Breast epithelium (tissue), 4 donors: Measurements from ENCODE around the gene OR8G5. TPM values are rescaled to one million over a fixed set of nuclear protein-coding genes. Genes with fewer than 3 reads are reported as not detected.
"Not testable (repeated sequence)": the region's sequence is repeated elsewhere in the genome, so short reads cannot be mapped to it uniquely, and the experiment has no call there.

Source experiments
- DNase-seq, 2 donors: peaks; one replicate each; pipeline ENCODE4 v3.0.0-alpha.2; 2019; ENCODE audit warnings: low spot score in 2 of 2
- H3K27ac ChIP-seq, 2 donors: fragments of 200-600 bp; sonication (generic) in 1 of 2; one replicate each; pipeline ENCODE4 v1.5.1; 2016 to 2019; ENCODE audit warnings: mild to moderate bottlenecking in 1 of 2
- H3K27me3 ChIP-seq, 2 donors: fragments of 200-600 bp; sonication (generic) in 1 of 2; one replicate each; pipeline versions ENCODE4 v1.5.1 to v1.6.0; 2017 to 2019; ENCODE audit warnings: control low read depth in 1 of 2, mild to moderate bottlenecking in 1 of 2
- H3K36me3 ChIP-seq: fragments of 200-600 bp; one replicate; pipeline ENCODE4 v1.5.1; 2019
- H3K4me1 ChIP-seq, 2 donors: fragments of 200-600 bp; sonication (generic); one replicate each; pipeline ENCODE4 v1.5.1; 2016 to 2019; ENCODE audit warnings: control low read depth in 1 of 2
- H3K4me3 ChIP-seq, 3 donors: fragments of 200-600 bp; sonication (generic); 1 replicate in 2 of 3; 2 replicates in 1 of 3; pipeline ENCODE4 v1.5.1; 2016 to 2019; ENCODE audit warnings: mild to moderate bottlenecking in 3 of 3, moderate library complexity in 2 of 3
- H3K9me3 ChIP-seq, 2 donors: fragments of 200-600 bp; sonication (generic) in 1 of 2; one replicate each; pipeline ENCODE4 v1.5.1; 2016 to 2019; ENCODE audit warnings: control low read depth in 1 of 2
- CTCF ChIP-seq, 3 donors: fragments of 450-650 bp; IDR thresholded peaks; one replicate each; pipeline ENCODE4 v1.5.1; 2016 to 2017; ENCODE audit warnings: antibody characterized with exemption in 3 of 3, mild to moderate bottlenecking in 3 of 3, moderate library complexity in 3 of 3
- POLR2A ChIP-seq: fragments of 450-650 bp; IDR thresholded peaks from one replicate; pipeline ENCODE4 v1.6.1; 2016; ENCODE audit warnings: antibody characterized with exemption, mild to moderate bottlenecking, moderate library complexity
- POLR2AphosphoS5 ChIP-seq, 3 donors: sonication (generic); formaldehyde crosslinking; IDR thresholded peaks; one replicate each; pipeline ENCODE4 v1.6.1; 2017; ENCODE audit warnings: antibody characterized with exemption in 3 of 3
- intact Hi-C: fragments of 100-400 bp; cut with DNase I; formaldehyde crosslinking; loops from one replicate; pipeline ENCODE4 v1.15.1; 2023; ENCODE audit warnings: low total_unique reads
- total RNA-seq, 3 donors: library from RNA; depleted of rRNA; stranded (reverse); fragments of >200 nt; gene quantifications; one replicate each; pipeline ENCODE4 v1.1.0, GENCODE V29; 2016

Gene OR8G5
- total RNA-seq, 3 donors from 2014 or later = not detected

DNA sequence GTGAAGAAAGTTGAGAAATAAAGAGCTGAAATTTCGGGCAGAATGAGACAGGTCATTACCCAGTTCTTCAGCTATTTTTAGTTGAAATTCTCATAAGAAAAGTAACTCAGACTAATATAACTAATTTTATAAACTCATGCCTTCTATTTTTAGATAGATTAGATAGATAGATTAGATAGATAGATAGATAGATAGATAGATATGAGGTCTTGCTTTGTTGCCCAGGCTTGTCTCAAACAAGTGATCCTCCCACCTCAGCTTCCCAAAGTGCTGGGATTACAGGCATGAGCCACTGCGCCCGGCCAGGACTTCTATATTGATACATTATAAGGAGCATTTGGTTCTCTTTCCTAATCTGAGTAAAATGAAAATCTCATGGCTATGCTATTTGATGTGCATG is 42.1 kb upstream of the OR8G5 start:
- TF ChIP-seq POLR2AphosphoS5 (IDR thresholded peaks at IDR 0.05) (no peak), POLR2A (no peak), CTCF (IDR thresholded peaks at IDR 0.05) (no peak)
- no peak overlapping the region for H3K27ac ChIP-seq
- H3K4me3 ChIP-seq = no peak overlapping the region

DNA sequence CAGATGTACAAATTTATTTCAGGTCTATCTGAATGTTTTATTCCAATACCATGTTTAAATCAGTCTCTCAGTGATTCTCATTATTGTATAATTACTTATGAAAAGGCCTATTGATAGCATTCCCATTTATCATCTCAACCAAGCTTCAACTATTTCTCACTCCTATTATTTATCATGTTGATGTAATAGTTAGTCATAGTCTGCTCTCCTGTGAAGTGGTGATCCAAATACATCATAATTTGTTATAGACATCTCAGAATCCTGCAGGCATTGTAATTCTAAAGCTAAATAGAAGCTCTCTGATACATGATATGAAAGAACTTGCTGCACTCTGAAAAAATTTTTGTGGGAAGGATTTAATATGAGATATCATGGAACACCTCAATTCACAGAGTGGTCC is 37.0 kb upstream of the OR8G5 start:
- Histone ChIP-seq H3K36me3 (no peaks in the 10 kb centered on the region), H3K4me1 (no peaks in the 10 kb centered on the region)
- intact Hi-C loops = no loop called here

More for the DNA sequence above, 42.1 kb upstream of the OR8G5 start:
- no peak for DNase-seq
- H3K4me1 ChIP-seq = no peaks in the 10 kb centered on the region
- no peaks in the 10 kb centered on the region for H3K9me3 ChIP-seq
- no peaks in the 10 kb centered on the region for H3K27me3 ChIP-seq
- H3K36me3 ChIP-seq = no peaks in the 10 kb centered on the region
- intact Hi-C loops = no loop called here

GRCh38 chr11:124222407-124222806 is 33.8 kb upstream of the OR8G5 start:
- no peaks in the 10 kb centered on the region for H3K27me3 ChIP-seq
- no peaks in the 10 kb centered on the region for H3K4me1 ChIP-seq
- H3K9me3 ChIP-seq = no peaks in the 10 kb centered on the region
- no peak for TF ChIP-seq CTCF (IDR thresholded peaks at IDR 0.05)
- TF ChIP-seq POLR2AphosphoS5 (IDR thresholded peaks at IDR 0.05) = no peak
- TF ChIP-seq POLR2A = no peak
- no peak for DNase-seq
- no peaks in the 10 kb centered on the region for H3K36me3 ChIP-seq
- H3K27ac ChIP-seq = no peak overlapping the region
- intact Hi-C loops = no loop called here
- H3K4me3 ChIP-seq = no peak overlapping the region

More for the DNA sequence above, 37.0 kb upstream of the OR8G5 start:
- Histone ChIP-seq H3K9me3 (no peaks in the 10 kb centered on the region), H3K27me3 (no peaks in the 10 kb centered on the region), H3K27ac (no peak overlapping the region), H3K4me3 (no peak overlapping the region)
- TF ChIP-seq POLR2AphosphoS5 (IDR thresholded peaks at IDR 0.05) = no peak
- TF ChIP-seq CTCF (IDR thresholded peaks at IDR 0.05) = no peak
- no peak for TF ChIP-seq POLR2A
- DNase-seq = no peak

GRCh38 chr11:124224618-124225423 is 31.4 kb upstream of the OR8G5 start:
- H3K9me3 ChIP-seq, H3K4me1 ChIP-seq, intact Hi-C loops, H3K4me3 ChIP-seq, H3K36me3 ChIP-seq, DNase-seq, H3K27ac ChIP-seq, H3K27me3 ChIP-seq: not testable (repeated sequence)

DNA sequence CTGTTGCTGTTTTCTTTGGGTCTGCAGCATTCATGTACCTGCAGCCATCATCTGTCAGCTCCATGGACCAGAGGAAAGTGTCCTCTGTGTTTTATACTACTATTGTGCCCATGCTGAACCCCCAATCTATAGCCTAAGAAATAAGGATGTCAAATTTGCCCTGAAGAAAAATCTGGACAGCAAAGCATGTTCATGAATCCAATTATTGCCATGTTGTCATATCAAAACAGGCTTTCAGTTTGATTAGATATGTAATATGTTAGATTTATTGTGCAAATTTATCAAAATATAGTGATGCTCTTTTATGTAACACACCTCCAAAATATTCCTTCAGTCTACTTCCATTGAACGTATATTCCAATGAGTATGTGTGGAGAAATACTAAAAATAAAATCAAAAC is 30.7 kb upstream of the OR8G5 start:
- H3K9me3 ChIP-seq = no peaks in the 10 kb centered on the region
- no peaks in the 10 kb centered on the region for H3K36me3 ChIP-seq
- intact Hi-C loops = no loop called here
- H3K27ac ChIP-seq = no peak overlapping the region
- DNase-seq = no peak
- no peaks in the 10 kb centered on the region for H3K27me3 ChIP-seq
- TF ChIP-seq CTCF (IDR thresholded peaks at IDR 0.05) (no peak), POLR2A (no peak), POLR2AphosphoS5 (IDR thresholded peaks at IDR 0.05) (no peak)
- H3K4me1 ChIP-seq = no peaks in the 10 kb centered on the region
- H3K4me3 ChIP-seq = no peak overlapping the region
